ENCODE results near the gene R3HDM1.
"Not testable (repeated sequence)": the region's sequence is repeated elsewhere in the genome, so short reads cannot be mapped to it uniquely, and the experiment has no call there.

The R3HDM1 gene

GRCh38 chr2:135573620-135574019 is 42.3 kb downstream of the R3HDM1 start:
- no peak for DNase-seq (ENCODE audit: low spot score)

GRCh38 chr2:135581282-135581681 is 50.0 kb downstream of the R3HDM1 start:
- DNase-seq (ENCODE audit: low spot score) = no peak

GRCh38 chr2:135582383-135582782 is 51.1 kb downstream of the R3HDM1 start:
- no peak for DNase-seq (ENCODE audit: low spot score)

GRCh38 chr2:135585586-135585985 is 54.3 kb downstream of the R3HDM1 start:
- DNase-seq (ENCODE audit: low spot score) = peak; percentile 20

GRCh38 chr2:135586148-135586547 is 54.9 kb downstream of the R3HDM1 start:
- DNase-seq (ENCODE audit: low spot score) = no peak

GRCh38 chr2:135587958-135588357 is 56.7 kb downstream of the R3HDM1 start:
- no peak for DNase-seq (ENCODE audit: low spot score)

- DNase-seq (ENCODE audit: low spot score) = no peak
Observed at GRCh38 chr2:135590619-135591260, 59.5 kb downstream of the R3HDM1 start.

GRCh38 chr2:135600915-135601314 is 69.6 kb downstream of the R3HDM1 start:
- DNase-seq (ENCODE audit: low spot score) = no peak

- DNase-seq (ENCODE audit: low spot score) = no peak
Observed at GRCh38 chr2:135603543-135603942, 72.3 kb downstream of the R3HDM1 start.

GRCh38 chr2:135607561-135607960 is 76.3 kb downstream of the R3HDM1 start:
- DNase-seq (ENCODE audit: low spot score) = no peak

- no peak for DNase-seq (ENCODE audit: low spot score)
Observed at GRCh38 chr2:135612319-135612718, 81.0 kb downstream of the R3HDM1 start.

- DNase-seq (ENCODE audit: low spot score) = no peak
Observed at GRCh38 chr2:135615404-135615803, 84.1 kb downstream of the R3HDM1 start.

GRCh38 chr2:135617501-135618015 is 86.3 kb downstream of the R3HDM1 start:
- no peak for DNase-seq (ENCODE audit: low spot score)

GRCh38 chr2:135620198-135620597 is 88.9 kb downstream of the R3HDM1 start:
- DNase-seq (ENCODE audit: low spot score) = no peak

- DNase-seq (ENCODE audit: low spot score) = no peak
Observed at GRCh38 chr2:135629520-135629919, 98.2 kb downstream of the R3HDM1 start.

- not testable (repeated sequence) for DNase-seq (ENCODE audit: low spot score)
Observed at GRCh38 chr2:135630034-135630433, 98.8 kb downstream of the R3HDM1 start.

GRCh38 chr2:135630488-135630887 is 99.2 kb downstream of the R3HDM1 start:
- DNase-seq (ENCODE audit: low spot score) = no peak

- DNase-seq (ENCODE audit: low spot score) = no peak
Observed at GRCh38 chr2:135633582-135633981, 102.3 kb downstream of the R3HDM1 start.

- DNase-seq (ENCODE audit: low spot score) = no peak
Observed at GRCh38 chr2:135635212-135635835, 104.0 kb downstream of the R3HDM1 start.

- DNase-seq (ENCODE audit: low spot score) = no peak
Observed at GRCh38 chr2:135636982-135637381, 105.7 kb downstream of the R3HDM1 start.

- DNase-seq (ENCODE audit: low spot score) = no peak
Observed at GRCh38 chr2:135637456-135638087, 106.3 kb downstream of the R3HDM1 start.

GRCh38 chr2:135638825-135639224 is 107.5 kb downstream of the R3HDM1 start:
- DNase-seq (ENCODE audit: low spot score) = no peak
